DLD1 (cell line): ENCODE results near the gene CHD6.

Source experiments
- in situ Hi-C: cut with HindIII; loops from 2 replicates; pipeline ENCODE4 v1.10.0; 2017; ENCODE audit warnings: low sequenced_read_pairs

The CHD6 gene

DNA sequence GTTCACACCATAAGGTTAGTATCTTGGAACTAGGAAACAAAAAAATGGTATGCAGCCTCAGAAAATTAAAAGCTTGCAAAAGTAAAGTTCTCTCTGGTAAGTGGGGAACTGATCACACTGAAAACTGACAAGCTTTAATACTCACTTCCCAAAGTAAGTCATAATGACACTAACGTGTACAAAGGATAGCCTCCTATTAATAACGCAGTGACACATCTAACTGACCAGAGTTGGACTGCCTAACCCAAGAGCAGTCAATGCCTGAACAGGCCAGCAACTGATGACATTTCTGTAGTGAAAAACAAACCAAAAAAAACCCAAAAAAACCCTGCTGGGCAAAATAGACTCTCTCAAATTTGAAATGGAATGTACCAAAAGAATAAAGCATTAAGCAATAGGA, 30.7 kb downstream of the CHD6 start:
- in situ Hi-C loops: no loop called here

DNA sequence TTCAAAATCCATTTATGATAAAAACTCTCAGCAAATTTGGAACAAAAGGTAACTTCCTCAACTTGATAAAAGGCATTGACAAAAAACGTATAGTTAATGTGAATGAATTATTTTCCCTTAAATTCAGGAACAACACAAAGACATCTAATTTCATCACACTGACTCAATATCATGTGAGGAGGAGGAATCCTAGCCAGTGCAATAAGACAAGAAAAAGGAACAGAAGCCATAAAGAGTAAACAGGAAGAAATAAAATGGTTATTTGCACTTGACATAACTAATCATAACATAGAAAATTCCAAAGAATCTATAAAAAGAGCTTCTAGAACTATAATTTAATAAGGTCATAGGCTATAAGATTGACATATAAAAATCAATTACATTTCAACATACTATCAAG, 31.4 kb downstream of the CHD6 start:
- in situ Hi-C loops: no loop called here

DNA sequence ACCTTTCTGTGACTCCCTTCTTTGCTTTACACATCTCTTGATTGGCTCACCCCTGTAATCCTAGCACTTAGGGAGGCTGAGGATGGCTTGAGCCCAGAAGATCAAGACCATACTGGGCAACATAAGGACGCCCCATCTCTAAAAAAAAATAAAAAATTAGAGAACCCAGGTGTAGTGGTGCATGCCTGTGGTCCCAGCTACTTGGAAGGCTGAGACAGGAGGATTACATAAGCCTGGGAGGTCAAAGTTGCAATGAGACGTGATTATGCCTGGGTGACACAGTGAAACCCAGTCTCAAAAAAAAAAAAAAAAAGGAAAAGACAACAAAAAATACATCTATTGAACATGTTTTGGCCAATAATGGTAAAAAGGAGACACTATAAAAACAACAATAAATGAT, 37.8 kb downstream of the CHD6 start:
- in situ Hi-C loops: no loop called here

- in situ Hi-C loops: no loop called here
Observed at GRCh38 chr20:41577129-41578009, 40.8 kb downstream of the CHD6 start.

GRCh38 chr20:41575412-41575811, 42.8 kb downstream of the CHD6 start:
- in situ Hi-C loops: no loop called here

GRCh38 chr20:41574802-41575389, 43.3 kb downstream of the CHD6 start:
- in situ Hi-C loops: no loop called here

DNA sequence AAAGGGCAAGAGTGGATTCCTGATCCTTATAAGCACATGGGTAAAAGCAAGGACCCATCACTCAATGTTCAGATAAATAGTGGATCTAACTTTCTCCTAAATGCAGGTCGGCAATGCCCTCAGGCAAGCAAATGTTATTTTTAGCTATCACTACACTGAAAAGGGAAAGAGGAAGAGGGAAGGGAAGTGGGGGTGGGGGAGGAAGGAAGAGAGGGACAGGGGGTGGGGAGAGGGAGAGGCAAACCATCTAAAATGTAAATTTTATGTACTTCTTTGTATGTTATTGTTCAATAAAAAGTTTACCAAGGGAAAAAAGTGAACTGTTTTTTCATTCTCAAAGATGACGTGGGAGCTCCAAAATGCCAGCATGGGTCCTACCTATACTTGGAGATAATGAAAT, 44.2 kb downstream of the CHD6 start:
- in situ Hi-C loops: no loop called here

DNA sequence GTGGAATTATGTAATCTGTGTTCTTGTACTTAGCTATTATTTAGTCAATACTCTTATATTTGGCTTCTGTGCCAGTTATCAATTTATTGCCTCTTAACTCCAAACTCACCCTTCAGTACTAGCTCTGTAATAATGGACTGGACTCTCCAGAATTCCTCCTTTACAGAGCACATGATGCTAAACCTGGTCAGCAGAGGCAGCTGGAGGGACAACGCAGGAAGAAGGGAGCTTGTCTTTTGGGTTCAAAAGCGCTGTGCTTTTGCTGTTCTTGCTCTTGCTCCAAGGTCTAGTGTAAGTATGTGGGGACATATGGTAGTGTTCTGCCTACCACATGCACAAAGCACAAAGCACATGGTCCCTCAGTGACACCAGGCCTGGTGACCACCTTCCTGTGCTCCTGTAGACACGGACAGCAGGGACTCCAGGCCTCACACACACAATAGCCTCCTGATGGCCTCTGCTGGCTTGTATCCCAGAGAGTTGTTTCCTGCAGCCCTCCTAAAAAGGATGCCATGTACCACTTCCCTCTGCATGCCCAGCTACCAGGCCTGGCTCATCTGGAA, 46.1 kb downstream of the CHD6 start:
- in situ Hi-C loops: no loop called here

DNA sequence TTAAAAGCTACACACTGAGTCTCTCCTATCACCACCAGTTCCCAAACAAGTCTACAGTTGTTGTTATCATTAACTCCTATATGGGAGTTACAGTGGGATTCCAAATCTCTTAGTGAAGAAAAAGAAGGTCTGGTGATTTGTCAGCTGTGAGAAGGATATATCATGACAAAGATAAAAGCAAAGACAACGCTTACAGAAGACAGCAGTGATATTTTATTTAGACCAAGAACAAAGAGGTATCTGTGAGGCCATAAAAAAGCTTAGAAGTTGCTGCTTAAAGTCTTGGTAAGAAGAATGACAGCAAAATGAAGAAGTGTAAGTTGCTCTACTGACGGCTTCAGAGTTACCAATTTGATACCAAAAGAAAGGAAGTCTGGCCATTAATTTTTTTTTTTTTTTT, 47.2 kb downstream of the CHD6 start:
- in situ Hi-C loops: no loop called here

GRCh38 chr20:41570557-41570956, 47.6 kb downstream of the CHD6 start:
- in situ Hi-C loops: no loop called here

- in situ Hi-C loops: no loop called here
Observed at GRCh38 chr20:41567615-41568014, 50.6 kb downstream of the CHD6 start.

DNA sequence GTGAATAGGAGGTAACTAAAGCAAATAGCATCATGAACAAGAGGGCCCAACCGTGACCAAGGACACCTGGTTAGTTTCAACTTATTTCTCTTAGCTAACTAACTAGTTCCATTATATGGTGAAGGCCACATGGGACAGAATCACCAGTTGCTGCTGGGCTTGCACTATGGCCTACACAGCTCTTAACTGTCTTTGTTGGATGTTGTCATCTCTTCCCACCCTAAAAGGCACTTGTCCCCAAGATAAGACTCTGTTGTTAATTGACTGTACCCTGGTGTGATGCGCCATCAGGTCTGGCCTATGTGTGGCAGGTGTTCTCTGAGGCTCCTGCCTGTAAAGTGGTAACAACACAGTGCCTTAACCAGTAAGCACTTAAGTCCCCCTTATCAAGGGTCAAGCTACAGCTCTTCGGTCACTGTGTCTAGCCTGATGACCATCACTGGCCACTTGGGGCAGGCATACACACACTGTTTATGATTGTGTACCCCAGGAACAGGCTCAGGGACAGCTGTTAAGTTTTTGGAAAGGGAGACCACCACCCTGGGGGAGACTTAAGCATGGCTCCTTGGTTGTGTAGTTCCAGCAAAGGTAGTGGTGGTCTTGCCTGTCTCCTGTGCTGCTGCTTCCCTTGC, 51.2 kb downstream of the CHD6 start:
- in situ Hi-C loops: no loop called here

DNA sequence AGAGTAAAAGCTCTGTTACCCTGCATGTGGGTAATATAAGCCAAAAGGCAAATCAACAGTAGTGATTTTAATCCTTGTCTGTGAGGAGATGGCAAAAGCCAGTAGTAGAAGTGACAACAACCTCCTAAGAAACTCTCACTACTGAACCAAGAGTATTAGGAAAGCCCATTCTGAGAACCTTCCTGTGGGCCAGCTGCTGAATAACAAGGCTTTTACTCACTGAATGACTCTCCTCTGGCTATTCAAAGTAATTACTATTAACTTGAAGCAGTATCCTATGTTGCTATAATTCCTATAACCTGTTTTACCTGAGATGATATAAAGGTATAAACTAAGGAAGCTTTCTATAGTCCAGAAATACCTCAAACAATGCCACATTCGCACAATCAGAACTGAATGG, 55.1 kb downstream of the CHD6 start:
- in situ Hi-C loops: no loop called here

DNA sequence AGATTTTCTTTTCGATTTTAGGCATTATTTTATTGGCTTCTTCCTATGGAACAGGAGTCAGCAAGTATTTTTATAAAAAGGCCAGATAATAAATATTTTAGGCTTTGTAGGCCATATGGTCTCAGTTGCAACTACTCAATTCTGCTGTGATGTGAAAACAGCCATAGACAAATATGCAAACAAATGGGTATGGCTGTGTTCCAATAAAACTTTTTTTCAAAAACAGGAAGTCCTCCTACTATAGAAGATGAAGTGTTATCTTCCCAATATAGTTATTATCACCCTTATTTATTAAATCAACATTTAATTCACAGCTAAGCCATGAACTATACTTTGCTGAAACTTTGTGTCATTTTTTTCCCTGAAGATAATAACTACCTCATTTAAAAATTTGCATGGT, 57.2 kb downstream of the CHD6 start:
- in situ Hi-C loops: no loop called here

- in situ Hi-C loops: no loop called here
Observed at GRCh38 chr20:41559658-41560057, 58.5 kb downstream of the CHD6 start.

GRCh38 chr20:41553142-41553879, 64.9 kb downstream of the CHD6 start:
- in situ Hi-C loops: no loop called here

- in situ Hi-C loops: no loop called here
Observed at GRCh38 chr20:41552295-41553068, 65.7 kb downstream of the CHD6 start.

GRCh38 chr20:41551011-41551705, 67.0 kb downstream of the CHD6 start:
- in situ Hi-C loops: no loop called here

DNA sequence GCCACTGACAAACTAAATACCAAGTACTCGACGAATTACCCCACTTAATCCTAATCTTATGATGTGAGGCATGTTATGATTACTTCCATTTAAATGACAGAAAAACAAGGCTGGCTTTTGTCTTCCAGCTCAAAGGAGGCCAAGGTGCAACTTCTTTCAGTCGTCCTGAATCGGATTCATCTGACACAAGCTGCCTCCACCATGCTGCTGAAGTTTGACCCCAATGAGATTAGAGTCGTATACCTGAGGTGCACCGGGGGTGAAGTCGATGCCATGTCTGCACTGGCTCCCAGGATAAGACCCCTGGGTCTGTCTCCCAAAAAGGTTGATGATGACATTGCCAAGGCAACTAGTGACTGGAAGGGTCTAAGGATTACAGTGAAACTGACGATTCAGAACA, 71.0 kb downstream of the CHD6 start:
- in situ Hi-C loops: no loop called here

DNA sequence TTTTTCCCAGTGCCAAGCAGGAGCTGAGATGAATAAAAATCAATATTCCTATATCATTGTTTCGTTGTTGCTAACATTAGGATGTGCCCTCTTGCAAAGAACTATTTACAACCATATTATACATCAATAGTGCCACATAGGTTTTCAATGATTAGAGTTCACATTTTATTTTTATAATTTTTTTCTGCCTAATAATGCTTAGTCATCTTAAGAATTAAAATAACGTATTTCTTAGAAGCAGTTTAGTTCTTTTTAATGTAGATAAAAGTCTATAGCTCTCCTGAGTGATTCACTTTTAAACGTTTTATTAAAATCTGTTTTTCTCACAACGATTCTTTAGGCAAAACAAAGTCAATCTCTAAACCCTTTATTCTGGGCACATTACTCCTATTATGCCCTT, 71.6 kb downstream of the CHD6 start:
- in situ Hi-C loops: no loop called here
